Measurements from ENCODE around the gene RWDD2A.

Gene RWDD2A

DNA sequence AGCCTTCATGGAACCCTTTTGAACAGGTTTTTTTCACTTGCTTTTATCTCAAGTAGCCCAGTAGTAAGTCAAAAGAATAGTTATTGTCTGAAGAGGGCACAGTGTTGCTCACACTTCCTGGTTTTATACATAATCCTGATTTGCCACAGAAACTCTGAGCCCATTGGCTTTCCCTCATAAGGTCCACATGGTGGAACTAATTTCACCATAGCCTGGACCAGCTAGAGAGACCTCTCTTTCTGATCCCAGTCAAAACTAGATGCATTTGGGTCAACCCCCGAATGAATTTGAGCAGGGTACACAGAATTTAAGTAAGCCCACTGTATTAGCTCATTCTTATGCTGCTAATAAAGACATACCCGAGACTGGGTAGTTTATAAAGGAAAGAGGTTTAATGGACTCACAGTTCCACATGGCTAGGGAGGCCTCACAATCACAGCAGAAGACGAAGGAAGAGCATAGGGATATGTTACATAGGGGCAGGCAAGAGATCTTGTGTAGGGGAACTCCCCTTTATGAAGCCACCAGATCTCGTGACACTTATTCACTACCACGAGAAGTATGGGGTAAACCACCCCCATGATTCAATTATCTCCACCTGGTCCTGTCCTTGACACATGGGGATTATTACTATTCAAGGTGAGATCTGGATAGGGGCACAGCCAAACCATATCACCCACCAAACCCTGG is 6.2 kb downstream of the RWDD2A start:
- no peak for DNase-seq

- DNase-seq, result no peak
Observed at GRCh38 chr6:83199863-83200225, 6.7 kb downstream of the RWDD2A start.

- DNase-seq, result no peak
Observed at GRCh38 chr6:83202031-83202430, 8.9 kb downstream of the RWDD2A start.

DNA sequence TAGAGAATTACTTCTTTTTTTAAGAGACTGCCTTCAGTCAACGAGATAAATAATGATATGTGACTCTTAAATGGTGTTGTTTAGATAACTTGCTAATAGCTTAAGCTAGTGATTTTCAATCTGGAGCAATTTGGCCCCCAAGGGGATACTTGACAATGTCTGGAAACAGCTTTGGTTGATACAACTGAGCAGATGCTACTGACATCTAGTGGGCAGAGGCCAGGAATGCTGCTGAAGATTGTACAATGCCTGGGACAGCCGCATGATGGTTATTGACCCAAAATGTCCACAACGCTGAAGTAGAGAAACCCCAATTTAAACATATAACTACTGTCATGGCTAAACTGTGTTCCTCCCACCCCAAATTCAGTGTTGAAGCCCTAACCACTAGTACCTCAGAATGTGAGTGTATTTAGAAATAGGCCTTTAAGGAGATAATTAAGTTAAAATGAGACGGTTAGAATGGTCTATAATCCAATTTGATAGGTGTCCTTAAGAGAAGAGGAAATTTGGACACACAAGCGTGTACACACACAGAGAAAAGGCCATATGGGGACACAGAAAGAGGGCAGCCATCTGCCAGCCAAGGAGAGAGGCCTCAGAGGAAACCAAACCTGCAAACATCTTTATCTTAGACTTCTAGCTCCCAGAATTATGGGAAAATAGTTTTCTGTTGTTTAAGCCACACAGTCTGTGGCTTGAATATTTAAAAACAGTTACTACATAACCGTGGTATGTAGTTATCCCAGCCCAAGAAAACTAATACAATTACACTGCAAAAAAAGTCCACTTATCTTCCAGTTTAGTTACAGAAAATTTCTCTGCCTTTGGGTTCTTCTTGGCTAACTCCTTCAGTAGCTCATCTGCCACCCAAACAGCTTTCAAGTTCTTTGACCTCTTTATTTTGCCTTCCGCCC is 22.2 kb downstream of the RWDD2A start:
- peak; percentile 64 for DNase-seq

- no peak for DNase-seq
Observed at GRCh38 chr6:83216806-83217205, 23.6 kb downstream of the RWDD2A start.

DNA sequence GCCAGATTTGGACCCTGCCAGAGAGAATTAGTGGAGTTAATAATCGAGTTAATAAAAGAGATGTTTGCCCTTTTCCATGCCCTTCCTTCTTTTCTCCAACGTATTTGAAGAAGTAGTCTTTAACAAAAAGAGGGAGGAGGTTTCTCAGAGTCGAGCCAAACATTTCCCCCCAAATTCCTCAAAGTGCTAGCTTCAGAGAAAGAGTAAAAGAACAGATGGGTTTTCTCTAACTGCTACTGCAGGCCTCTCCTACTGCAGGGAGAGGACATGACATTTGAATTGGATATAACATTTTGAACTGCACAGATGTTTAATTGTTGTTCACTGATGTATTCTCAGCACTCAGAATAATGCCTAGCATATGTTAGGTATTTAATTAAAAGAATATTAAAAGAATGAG is 25.5 kb downstream of the RWDD2A start:
- no peak for DNase-seq

GRCh38 chr6:83220121-83220520 is 27.0 kb downstream of the RWDD2A start:
- no peak for DNase-seq

GRCh38 chr6:83221276-83221675 is 28.1 kb downstream of the RWDD2A start:
- no peak for DNase-seq

DNA sequence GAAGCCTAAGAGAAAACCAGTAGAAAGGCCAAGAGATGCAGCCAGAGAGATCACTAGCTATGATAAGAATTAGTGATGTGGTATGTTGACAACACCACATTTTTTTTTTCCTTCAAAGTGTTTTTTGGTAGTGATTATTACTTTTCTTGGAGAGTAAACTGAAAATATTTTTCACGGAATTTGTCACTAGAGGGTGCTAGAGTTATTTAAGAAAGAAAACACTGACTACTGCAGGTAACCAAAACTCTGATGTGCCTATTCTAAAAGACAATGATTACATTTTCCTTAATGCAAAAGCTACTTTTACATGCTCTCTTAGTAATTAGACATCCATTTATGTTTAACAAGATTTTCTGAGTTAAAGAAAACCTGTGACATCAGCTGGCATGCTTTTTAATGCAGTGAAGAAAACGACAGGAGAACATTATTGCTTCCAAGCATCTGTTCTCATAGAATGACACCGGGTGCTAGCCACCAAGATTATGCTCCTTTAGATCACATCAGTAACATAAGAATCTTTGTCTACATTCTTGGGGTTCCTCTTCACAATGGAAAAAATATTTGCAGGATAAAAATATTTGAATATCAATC is 28.8 kb downstream of the RWDD2A start:
- DNase-seq, result peak; percentile 32

DNA sequence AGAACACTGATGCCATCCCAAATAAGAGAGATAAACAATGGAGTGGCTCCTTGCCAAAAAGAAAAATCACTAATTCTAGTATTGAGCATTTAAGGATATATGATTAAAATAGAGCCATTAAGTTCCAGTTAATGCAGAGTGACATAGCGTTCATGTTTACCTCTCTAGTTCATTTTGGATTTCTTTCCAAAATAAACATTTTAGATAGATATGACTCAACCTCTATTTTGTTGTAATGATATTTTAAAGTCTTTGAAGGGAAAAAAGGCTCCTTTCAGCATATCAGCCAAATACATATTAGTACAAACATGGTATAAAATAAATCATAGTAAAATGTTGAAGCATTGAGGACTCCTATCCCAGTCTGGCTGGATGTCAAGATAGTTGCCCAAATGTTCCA is 33.4 kb downstream of the RWDD2A start:
- DNase-seq, result no peak

DNA sequence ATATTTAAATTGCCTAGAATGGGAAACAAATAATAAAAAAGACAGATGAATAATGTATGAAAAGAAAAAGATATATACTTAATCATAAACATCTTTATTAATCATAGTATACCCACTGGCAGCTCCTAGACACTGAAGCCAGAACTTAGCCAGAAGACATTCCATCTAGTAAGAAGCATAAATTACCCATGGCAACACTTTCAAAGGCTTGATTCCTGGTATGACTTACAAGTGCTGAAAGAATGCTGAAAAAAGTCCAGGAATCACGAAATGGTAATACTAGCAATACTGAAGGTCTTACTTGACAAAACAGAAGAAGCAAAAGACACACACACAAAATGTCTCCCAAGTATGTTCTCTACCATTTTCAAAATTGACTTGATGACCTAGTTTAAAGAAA is 38.0 kb downstream of the RWDD2A start:
- no peak for DNase-seq

- DNase-seq, result no peak
Observed at GRCh38 chr6:83247471-83247870, 54.3 kb downstream of the RWDD2A start.

All from retina (tissue), 1 donor.